GM12892 (cell line): ENCODE data around the gene RHEBL1.

Source experiments
- POLR2A ChIP-seq: IDR thresholded peaks from 2 replicates; pipeline ENCODE4 v1.6.1; 2011; ENCODE audit warnings: low read depth, low read length, control low read depth
- TAF1 ChIP-seq: IDR thresholded peaks from 2 replicates; pipeline ENCODE4 v1.6.1; 2011; ENCODE audit warnings: low read depth, mild to moderate bottlenecking, control low read depth, low read length, borderline replicate concordance

- no peak for TF ChIP-seq POLR2A
- TF ChIP-seq TAF1: no peak
These were observed 50.7 kb downstream of the RHEBL1 start for GRCh38 chr12:49019120-49019430.
